HG03103 (cell line): ENCODE measurements around the gene ABHD5.
A peak's percentile ranks its signal among the peaks of the same experiment; 100 is the strongest.

Experiments
- ATAC-seq: cut with Tn5 transposase; IDR thresholded peaks from one replicate; pipeline ENCODE4 v1.9.1; 2021; ENCODE audit warnings: low read depth; ENCODE audit not compliant: unreplicated experiment

The ABHD5 gene

DNA sequence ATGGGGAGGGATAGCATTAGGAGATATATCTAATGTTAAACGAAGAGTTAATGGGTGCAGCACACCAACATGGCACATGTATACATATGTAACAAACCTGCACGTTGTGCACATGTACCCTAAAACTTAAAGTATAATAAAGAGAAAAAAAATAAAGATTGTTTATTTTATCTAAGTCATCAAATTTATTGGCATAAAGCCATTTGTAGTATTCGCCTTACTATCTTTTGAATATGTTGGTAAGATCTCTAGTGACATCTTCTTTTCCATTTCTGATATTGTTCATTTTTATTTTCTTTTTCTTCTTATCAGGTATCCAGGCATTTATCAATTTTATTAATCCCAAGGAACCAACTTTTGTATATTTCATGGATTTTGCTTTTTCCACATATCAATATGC is 5.8 kb upstream of the ABHD5 start:
- ATAC-seq = no peak

DNA sequence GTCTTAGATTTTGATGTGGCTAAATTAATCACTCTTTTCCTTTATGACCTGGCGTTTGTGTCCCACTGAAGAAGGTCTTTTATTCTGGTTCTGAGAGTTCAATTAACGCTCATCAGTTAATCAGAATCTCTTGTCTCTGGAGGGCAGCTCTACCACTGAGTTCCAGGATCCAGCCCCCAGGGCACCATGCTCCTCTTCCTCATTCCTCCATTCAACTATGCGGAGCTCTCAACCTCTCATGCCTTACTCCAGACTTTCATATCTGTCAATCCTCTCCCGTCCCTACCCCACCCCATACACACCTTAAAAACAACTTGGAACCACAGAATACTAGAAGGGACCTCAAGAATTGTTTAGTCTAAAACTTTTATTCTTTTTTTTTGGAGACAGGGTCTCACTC is 4.8 kb upstream of the ABHD5 start:
- no peak for ATAC-seq

- ATAC-seq = no peak
Measured at GRCh38 chr3:43686333-43686699, 4.4 kb upstream of the ABHD5 start.

DNA sequence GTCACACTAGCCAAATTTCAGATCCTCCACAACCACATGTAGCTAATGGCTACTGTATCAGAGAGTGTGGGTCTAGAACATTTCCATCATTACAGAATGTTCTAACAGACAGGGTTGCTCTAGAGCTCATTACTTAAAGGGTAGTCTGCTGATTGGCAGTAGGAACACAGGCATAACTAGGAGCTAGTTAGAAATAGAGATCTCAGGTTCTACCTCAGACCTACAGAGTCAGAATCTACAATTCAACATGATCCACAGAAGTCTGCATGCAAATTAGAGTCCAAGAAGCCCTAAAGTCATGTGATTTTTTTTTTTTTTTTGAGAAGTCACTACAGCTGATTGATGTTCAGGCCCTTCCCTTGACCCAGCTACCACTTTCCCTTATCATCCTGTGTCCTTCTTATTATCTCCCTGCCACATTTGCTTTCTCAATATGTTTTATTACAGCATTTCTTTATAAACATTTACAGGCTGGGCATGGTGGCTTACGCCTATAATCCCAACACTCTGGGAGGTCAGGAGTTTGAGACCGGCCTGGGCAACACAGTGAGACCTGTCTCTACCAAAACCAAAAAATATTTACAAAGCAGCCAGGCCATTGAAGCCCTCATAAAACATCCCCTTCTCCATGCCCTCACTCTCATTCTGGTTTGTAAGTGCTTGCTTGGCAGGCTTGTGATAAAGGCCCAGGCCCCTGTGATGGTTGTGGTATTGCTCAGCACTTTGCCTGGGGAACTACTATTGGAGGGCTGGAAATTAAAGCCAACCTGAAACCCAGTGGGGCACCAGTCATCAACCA is 3.8 kb upstream of the ABHD5 start:
- no peak for ATAC-seq

DNA sequence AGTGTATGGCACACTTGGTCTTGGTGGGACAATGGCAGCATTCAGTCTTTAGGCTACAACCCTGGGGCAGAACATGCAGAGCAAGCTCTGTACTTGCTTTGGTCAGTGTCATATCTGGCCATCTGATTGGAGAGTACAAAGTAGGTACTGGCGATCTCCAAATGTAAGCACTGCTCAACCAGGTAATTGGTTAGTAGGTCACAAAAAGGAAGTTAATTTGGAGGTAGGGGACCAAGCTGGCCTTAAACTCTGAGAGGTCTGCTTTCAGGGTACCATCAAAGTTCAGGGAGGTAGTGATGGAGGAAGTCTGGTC is 3.3 kb upstream of the ABHD5 start:
- no peak for ATAC-seq

GRCh38 chr3:43688245-43688650 is 2.5 kb upstream of the ABHD5 start:
- ATAC-seq = no peak

DNA sequence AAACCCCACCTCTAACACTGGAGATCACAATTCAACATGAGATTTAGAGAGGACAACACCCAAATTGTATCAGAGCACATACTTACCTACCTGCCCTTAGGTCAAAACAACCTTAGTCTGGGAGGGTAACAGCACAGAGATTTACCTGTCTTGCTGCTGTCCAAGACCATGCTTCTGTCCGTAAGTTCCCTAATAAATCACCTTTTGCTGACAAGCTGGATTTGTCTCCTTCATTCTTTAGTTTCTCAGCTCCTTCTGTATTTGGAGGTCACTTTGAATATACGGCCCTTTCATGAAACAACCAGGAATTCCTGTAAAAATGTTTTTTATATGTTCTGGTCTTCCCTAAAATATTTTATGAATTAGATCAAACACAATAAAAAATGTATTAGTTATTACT is 1.6 kb upstream of the ABHD5 start:
- no peak for ATAC-seq

GRCh38 chr3:43689766-43690399 is 855 bp upstream of the ABHD5 start:
- no peak for ATAC-seq

GRCh38 chr3:43691120-43691995 is 620 bp downstream of the ABHD5 start:
- ATAC-seq = peak; percentile 35

GRCh38 chr3:43692085-43692855 is 1.5 kb downstream of the ABHD5 start:
- no peak for ATAC-seq

DNA sequence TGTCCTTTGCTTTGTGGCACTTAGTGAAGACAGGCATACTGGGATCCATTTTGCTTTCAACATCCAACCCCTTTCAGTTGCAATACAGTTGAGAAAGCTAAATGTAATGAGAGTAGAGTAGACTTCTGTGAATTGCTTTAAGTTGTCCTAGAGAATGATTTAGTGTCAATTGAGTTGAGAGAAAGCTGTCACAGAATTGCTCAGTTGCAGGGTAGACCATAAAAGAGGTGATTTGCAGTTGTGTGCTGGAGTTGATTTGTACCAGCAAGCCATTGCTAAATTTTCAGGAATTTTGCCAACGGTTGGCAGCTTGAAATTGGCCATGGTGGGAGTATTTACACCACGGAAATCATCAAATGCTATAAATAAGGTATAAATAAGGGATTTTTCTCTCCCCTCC is 2.2 kb downstream of the ABHD5 start:
- ATAC-seq = no peak

GRCh38 chr3:43693594-43693993 is 2.9 kb downstream of the ABHD5 start:
- ATAC-seq = no peak

DNA sequence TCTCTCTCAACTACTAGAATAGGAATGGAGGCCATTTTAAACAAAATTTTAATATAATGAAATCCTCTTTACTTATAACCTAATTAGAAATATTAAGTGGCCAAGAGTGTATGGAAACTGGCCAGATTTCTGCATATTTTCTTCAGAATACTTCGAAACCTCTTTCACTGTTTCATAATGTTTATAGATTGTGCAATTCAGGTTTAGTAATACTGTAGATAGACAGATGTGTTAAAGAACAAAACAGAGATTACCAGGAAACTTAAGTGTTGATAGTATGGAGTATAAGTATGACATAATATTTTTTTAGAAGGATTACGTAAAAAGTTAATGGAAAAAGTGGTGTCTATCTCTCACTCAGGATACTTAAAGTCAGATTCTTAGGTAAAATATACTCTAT is 4.7 kb downstream of the ABHD5 start:
- ATAC-seq = no peak

DNA sequence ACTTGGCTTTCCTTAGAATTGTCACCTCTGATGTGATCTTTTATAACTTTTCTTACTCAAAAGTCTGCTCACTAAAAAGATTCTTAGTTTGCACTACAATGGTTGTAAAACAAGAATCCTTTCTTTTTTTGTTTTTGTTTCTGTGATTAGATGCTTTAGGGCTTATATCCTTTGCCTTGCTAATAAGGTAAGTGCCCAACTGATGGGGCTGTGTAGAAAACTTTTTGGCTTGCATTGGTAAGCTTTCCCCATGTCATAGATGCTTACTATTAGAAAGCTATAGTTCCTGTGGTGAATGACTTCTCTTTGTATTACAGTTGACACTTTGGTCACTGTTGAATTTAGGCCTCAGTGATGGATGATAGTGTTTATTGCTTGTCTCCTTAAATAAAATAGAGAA is 5.1 kb downstream of the ABHD5 start:
- no peak for ATAC-seq

DNA sequence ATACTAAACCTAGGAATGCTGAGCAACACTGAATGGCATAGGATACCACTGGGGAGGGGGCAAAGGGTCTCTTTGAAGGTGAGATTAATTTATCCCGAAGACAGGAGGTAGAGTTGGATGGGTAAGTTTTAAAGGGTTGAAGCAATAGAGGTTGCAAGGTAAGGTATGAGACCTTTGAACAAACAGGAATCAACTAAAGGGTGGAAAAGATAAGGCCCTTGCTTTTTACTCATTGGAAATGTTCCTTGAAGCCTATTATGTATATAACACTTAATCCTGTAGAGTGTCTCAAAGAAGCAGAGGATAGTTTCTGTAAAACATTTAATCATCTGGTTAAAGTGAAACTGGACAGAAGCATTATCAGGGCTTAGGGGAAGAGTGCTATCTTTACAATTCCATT is 5.7 kb downstream of the ABHD5 start:
- no peak for ATAC-seq

DNA sequence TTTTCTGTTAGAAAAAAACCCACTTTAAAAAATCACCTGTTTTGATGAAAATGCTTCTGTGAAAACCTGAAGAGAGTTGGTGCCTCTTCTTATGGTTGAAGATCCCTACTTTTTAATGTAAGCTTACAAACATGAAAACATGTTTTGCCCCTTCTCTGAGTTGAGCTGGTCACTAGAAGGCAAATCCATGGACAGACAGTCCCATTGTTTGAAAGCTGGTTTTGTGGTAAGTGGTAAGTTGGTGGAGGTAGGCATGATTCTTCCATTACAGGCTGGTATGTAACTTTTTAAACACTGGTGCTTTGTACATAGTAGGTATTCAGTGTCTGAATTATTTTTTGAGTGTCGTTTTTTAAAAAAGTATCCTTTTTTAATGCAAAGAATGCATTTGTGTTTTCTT is 6.1 kb downstream of the ABHD5 start:
- ATAC-seq = no peak

DNA sequence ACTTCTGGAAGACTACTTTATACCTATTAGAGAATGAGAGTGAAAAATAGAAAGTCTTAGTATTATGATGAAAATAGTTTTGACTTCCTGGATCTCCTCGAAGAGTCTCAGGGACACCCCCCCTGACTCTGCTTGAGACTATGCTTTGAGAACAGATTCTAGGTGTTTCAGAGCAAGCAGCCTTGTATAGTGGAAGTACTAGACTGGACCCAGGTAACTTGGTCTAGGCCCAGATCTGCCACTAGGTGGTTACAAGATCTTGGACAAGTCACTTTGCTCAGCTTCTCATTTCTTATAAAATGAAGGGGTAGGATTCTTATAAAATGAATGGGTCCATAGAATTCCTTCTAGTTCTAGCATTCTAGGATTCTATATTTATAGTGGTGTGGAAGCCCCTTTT is 9.1 kb downstream of the ABHD5 start:
- ATAC-seq = peak; percentile 65

- no peak for ATAC-seq
Measured at GRCh38 chr3:43704697-43705096, 14.0 kb downstream of the ABHD5 start.

DNA sequence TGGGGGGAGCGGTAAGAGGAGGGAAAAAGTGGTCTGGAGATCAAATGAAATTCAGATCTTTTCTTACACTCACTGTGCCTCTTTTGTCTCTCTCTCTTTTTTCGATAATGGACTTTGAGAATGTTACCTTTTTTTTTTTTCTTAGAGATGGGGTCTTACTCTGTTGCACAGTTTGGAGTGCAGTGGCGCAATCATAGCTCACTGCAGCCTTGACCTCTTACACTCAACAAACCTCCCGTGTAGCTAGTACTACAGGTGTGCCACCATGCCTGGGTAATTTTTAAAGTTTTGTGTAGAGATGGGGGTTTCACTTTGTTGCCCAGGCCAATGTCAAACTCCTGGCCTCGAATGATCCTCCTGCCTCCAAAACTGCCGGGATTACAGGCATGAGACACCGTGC is 15.6 kb downstream of the ABHD5 start:
- ATAC-seq = no peak

DNA sequence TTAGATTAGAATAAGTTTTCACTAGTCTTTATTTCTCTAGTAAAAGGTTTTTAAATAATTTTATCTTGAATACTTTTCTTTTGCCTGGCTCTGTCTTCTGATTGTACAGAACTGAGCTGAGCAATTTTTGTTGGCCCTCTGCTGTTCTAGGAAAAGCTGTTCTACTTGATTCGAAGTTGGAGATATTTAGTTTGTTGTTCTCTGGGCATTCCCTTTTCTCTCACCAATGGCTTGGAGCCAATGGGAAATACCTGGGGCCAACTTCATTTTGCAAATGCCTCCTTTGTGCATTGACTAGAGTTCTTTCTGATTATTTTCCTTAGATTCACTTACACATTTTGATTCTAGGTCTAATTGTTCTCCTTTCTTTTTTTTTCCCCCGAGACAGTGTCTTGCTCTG is 16.5 kb downstream of the ABHD5 start:
- no peak for ATAC-seq

DNA sequence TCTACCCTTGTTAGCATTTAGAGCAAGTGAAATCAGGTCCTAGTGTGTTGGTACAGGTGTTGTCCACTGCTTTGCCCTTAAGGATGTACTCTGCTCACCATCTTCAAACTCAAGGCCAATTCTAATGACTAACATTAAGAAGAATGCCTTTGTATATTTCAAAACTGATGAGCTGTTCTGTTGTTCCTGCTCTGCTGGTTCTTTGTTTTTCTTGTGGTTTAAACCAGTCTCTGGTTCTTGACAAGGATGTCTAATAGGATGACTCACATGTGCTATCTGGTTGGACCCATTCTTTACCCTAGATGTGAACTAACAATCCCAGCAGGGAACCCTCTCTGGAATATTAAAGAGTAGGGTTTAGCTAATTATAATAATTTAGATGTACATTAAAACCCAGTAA is 17.3 kb downstream of the ABHD5 start:
- ATAC-seq = no peak
